PC-3 (cell line): Measurements from ENCODE around the gene PBRM1. TPM values are rescaled to one million over a fixed set of nuclear protein-coding genes. Genes with fewer than 3 reads are reported as not detected.

Experiments used
- ATAC-seq: fragments of 200-7000 bp; cut with Tn5 transposase; 2 replicates; pipeline ENCODE4 v1.9.1; 2020; ENCODE audit warnings: mild to moderate bottlenecking, moderate library complexity
- BruUV-seq: library from RNA; stranded (reverse); fragments of 400-500 nt; replicated peaks from 2 replicates; lab custom pipeline; 2021; lab: Mats Ljungman, UMichigan
- CTCF ChIA-PET: fragments of 300-600 bp; sonication (Branson Sonifier 250); formaldehyde crosslinking; loops from one replicate; lab custom pipeline; 2022; ENCODE audit warnings: antibody characterized with exemption; lab: Charles Lee
- POLR2A ChIA-PET: fragments of 300-600 bp; sonication (Branson Sonifier 250); formaldehyde crosslinking; loops from one replicate; lab custom pipeline; 2022; ENCODE audit warnings: antibody characterized with exemption; ENCODE audit not compliant: unreplicated experiment; lab: Charles Lee
- DNase-seq: peaks from one replicate; pipeline ENCODE4 v3.0.0-alpha.2; 2015
- H2AFZ ChIP-seq: fragments of 300-600 bp; sonication (generic); 2 replicates; pipeline ENCODE4 v1.6.0; 2016; ENCODE audit warnings: antibody characterized with exemption, low read length
- H3F3A ChIP-seq: fragments of 300-600 bp; sonication (generic); one replicate; pipeline ENCODE4 v1.6.0; 2017; ENCODE audit warnings: antibody characterized with exemption, low read length, control low read depth, mild to moderate bottlenecking; ENCODE audit not compliant: unreplicated experiment
- H3K27ac ChIP-seq: fragments of 300-600 bp; sonication (generic); 2 replicates; pipeline ENCODE4 v1.5.1; 2016; ENCODE audit warnings: mild to moderate bottlenecking, low read length
- H3K27me3 ChIP-seq: fragments of 300-600 bp; sonication (generic); 2 replicates; pipeline ENCODE4 v1.6.1; 2016; ENCODE audit warnings: low read length, mixed read lengths
- H3K36me3 ChIP-seq: fragments of 300-600 bp; sonication (generic); 2 replicates; pipeline ENCODE4 v1.6.1; 2016; ENCODE audit warnings: low read depth, mixed run types, low read length, mixed read lengths
- H3K4me1 ChIP-seq: fragments of 300-600 bp; sonication (generic); 2 replicates; pipeline ENCODE4 v1.5.1; 2016; ENCODE audit warnings: low read length; ENCODE audit not compliant: insufficient read depth
- H3K4me2 ChIP-seq: fragments of 300-600 bp; sonication (generic); 2 replicates; pipeline ENCODE4 v1.6.0; 2016; ENCODE audit warnings: low read length
- H3K4me3 ChIP-seq: fragments of 300-600 bp; sonication (generic); 2 replicates; pipeline ENCODE4 v1.5.1; 2016; ENCODE audit warnings: mild to moderate bottlenecking, low read length, mixed read lengths
- H3K79me2 ChIP-seq: fragments of 300-600 bp; sonication (generic); 2 replicates; pipeline ENCODE4 v1.6.1; 2017; ENCODE audit warnings: low read length, mixed read lengths
- H3K9ac ChIP-seq: fragments of 300-600 bp; sonication (generic); 2 replicates; pipeline ENCODE4 v1.6.0; 2016; ENCODE audit warnings: mild to moderate bottlenecking, low read length
- H3K9me2 ChIP-seq: fragments of 300-600 bp; sonication (generic); replicated peaks from 2 replicates; pipeline ENCODE4 v1.6.1; 2016; ENCODE audit warnings: mixed run types, low read length, mixed read lengths
- H3K9me3 ChIP-seq: fragments of 300-600 bp; sonication (generic); 2 replicates; pipeline ENCODE4 v1.6.1; 2016; ENCODE audit warnings: low read length, mixed read lengths
- H4K20me1 ChIP-seq: fragments of 300-600 bp; sonication (generic); 2 replicates; pipeline ENCODE4 v1.6.1; 2016; ENCODE audit warnings: low read length, mixed read lengths
- CTCF ChIP-seq: fragments of 300-600 bp; sonication (generic); conservative IDR thresholded peaks from 2 replicates; pipeline ENCODE4 v1.5.1; 2017; ENCODE audit warnings: antibody characterized with exemption, low read depth, mild to moderate bottlenecking, low read length
- EZH2 ChIP-seq: fragments of 300-600 bp; sonication (generic); IDR thresholded peaks from one replicate; pipeline ENCODE4 v1.6.1; 2017; ENCODE audit warnings: antibody characterized with exemption, mild to moderate bottlenecking, low read length; ENCODE audit not compliant: unreplicated experiment
- EZH2phosphoT487 ChIP-seq: fragments of 300-600 bp; sonication (generic); IDR thresholded peaks from 2 replicates; pipeline ENCODE4 v1.6.1; 2018; ENCODE audit warnings: mild to moderate bottlenecking, antibody characterized with exemption, low read length, borderline replicate concordance
- intact Hi-C: fragments of 100-400 bp; cut with micrococcal nuclease; formaldehyde crosslinking; loops from 2 replicates; pipeline ENCODE4 v1.9.0; 2023
- total RNA-seq: library from RNA; depleted of rRNA; stranded (reverse); fragments of >200 nt; gene quantifications from 2 replicates; pipeline ENCODE4 v1.2.3, GENCODE V29; 2014

PBRM1 gene
- total RNA-seq, 1 experiment from 2014 or later = 59.7 TPM

DNA sequence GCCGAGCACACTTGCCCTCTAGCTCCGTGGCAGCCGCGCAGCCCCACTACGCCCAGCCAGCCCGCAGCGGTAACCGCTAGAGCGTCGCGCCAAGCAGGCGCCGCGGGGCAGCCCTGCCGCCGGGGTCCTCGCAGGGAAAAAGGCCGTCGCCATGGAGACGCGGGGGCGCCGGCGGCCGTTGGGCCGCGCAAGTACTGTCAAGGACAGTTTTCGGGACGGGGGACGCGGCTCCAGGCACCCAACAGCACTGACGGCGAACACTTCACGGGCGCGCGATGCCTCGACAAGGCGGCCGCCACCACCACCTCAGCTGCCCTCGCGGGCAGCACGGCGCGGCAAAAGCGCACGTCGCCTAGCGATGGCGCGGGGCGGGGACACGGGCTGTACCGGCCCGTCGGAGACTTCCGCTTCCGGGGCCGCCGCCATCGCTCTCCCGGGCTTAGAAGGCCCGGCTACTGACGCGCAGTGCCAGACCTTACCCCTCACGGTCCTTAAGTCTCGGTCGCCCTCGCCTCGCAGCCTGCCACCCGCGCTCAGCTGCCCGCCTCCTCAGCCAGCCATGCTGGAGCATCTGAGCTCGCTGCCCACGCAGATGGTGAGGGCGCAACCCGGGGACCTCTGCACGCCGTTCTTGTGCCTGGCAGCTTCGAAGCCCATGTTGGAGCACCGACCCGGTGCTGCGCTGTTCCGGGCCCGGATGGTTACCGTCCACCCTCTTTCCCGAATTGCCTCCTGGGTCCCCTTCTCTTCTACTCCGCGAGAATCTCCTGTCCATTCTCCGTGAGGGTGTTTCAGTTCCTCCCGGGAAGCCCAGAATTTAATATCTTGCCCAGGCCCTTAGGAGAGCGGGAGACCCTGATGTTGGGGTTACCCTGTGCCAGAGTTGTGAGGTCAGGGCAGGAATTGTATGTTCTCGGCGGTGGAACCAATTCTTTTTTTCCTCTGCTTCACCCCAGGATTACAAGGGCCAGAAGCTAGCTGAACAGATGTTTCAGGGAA lies 20.3 kb upstream of the PBRM1 start, which contains the start of the genes GLT8D1 and SPCS1:
Gene GLT8D1 (minus strand): TSS at position 104 of the 999 bp plus-strand sequence. CDS start 5,331 bp downstream, outside the sequence.
Gene SPCS1 (plus strand): TSS at position 419 of the 999 bp plus-strand sequence. CDS start 141 bp downstream, at position 560.
- Histone ChIP-seq H3K79me2 (peaks cover 59% of the 10 kb centered on the region), H3K4me3 (peak within 1 kb of the TSS; percentile 95), H3K9me2 (no peaks in the 10 kb centered on the region), H3K9me3 (no peaks in the 10 kb centered on the region), H4K20me1 (no peaks in the 10 kb centered on the region), H3K36me3 (peaks cover 11% of the 10 kb centered on the region; the same call in 1 of the 2 replicates), H3K4me2 (peak within 1 kb of the TSS; percentile 90), H3K27me3 (no peaks in the 10 kb centered on the region), H3F3A (peaks cover 3% of the 10 kb centered on the region), H3K9ac (peak within 1 kb of the TSS; percentile 90), H3K27ac (peak within 1 kb of the TSS; percentile 36), H2AFZ (peak within 1 kb of the TSS; percentile 83), H3K4me1 (peaks cover 18% of the 10 kb centered on the region)
- ChIA-PET POLR2A (interaction anchor here (0.5 kb wide), 1 partner anchor 95 kb away, joined by 3 read pairs; no protein-coding TSS in a partner anchor), CTCF (no interaction called here)
- peak; percentile 91 for ATAC-seq
- peak; percentile 86 for DNase-seq
- intact Hi-C loops = loop anchor here (1.0 to 2.0 kb wide), 2 partner anchors 9 to 19 kb away; partner anchors contain the start of gene GNL3
- BruUV-seq = TSS peak; percentile 45
- TF ChIP-seq EZH2phosphoT487 = no peak
- TF ChIP-seq CTCF = no peak
- TF ChIP-seq EZH2 = no peak

- intact Hi-C loops = loop anchor here (1.0 to 2.0 kb wide), 2 partner anchors 8 to 19 kb away; partner anchors contain the start of gene GNL3
- CTCF ChIA-PET = no interaction called here
- BruUV-seq = no TSS peak
These were observed 19.6 kb upstream of the PBRM1 start for GRCh38 chr3:52705438-52705687.

More at GRCh38 chr3:52705438-52705687, 19.6 kb upstream of the PBRM1 start:
- H3K4me3 ChIP-seq = peak overlapping the region; percentile 95
- no peaks in the 10 kb centered on the region for H3K9me3 ChIP-seq
- no peak for DNase-seq
- H3F3A ChIP-seq = no peaks in the 10 kb centered on the region
- H3K27me3 ChIP-seq = no peaks in the 10 kb centered on the region
- POLR2A ChIA-PET = interaction anchor here (0.5 kb wide), 1 partner anchor 94 kb away, joined by 3 read pairs; no protein-coding TSS in a partner anchor
- H3K79me2 ChIP-seq = peaks cover 59% of the 10 kb centered on the region
- H3K4me1 ChIP-seq = peaks cover 18% of the 10 kb centered on the region
- peak overlapping the region; percentile 83 for H2AFZ ChIP-seq
- H4K20me1 ChIP-seq = no peaks in the 10 kb centered on the region
- H3K9me2 ChIP-seq = no peaks in the 10 kb centered on the region
- H3K9ac ChIP-seq = peak overlapping the region; percentile 90
- TF ChIP-seq EZH2phosphoT487 (no peak), EZH2 (no peak), CTCF (no peak)
- H3K4me2 ChIP-seq = peak overlapping the region; percentile 90
- no peak for ATAC-seq
- H3K27ac ChIP-seq = peak overlapping the region; percentile 36
- peaks cover 11% of the 10 kb centered on the region; the same call in 1 of the 2 replicates for H3K36me3 ChIP-seq
